Measurements from ENCODE around the gene FXYD7. TPM values are rescaled to one million over a fixed set of nuclear protein-coding genes. Genes with fewer than 3 reads are reported as not detected.
"Not testable (repeated sequence)": the region's sequence is repeated elsewhere in the genome, so short reads cannot be mapped to it uniquely, and the experiment has no call there.

Gene FXYD7
- polyA plus RNA-seq, 1 donor from 2014 or later = 35.7 TPM

DNA sequence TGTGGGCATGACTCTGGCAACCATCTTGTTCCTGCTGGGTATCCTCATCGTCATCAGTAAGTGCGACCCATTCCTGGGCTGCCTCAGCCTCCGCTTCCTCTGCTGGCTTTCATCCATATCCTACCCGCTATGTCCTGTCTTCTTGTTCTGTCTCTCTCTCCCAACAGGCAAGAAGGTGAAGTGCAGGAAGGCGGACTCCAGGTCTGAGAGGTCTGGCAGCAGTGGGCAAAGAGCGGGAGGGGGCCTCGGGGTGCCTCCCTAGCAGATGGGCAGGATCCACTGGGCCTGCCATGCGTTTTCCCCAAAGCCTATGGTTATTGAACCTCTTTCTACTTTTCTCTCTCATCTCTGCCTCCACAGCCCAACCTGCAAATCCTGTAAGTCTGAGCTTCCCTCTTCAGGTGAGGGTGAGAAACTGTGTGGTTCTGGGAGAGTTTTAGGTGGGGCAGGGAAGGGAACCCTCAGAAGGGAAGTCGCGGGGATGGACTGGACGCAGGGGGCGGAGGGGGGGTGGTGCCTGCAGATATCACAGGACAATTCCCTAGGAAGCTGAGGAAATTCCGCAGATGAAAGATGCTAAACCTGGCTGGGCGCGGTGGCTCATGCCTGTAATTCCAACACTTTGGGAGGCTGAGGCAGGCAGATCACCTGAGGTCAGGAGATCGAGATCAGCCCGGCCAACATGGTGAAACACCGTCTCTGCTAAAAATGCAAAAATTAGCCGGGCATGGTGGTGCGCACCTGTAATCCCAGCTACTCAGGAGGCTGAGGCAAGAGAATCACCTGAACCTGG is 8.4 kb downstream of the FXYD7 start:
- H3K9me2 ChIP-seq (ENCODE audit: insufficient read depth, low read length) = no peaks in the 10 kb centered on the region
- no peak overlapping the region for H3K4me2 ChIP-seq (ENCODE audit: low read length)
- H3K79me2 ChIP-seq (replicated peaks; ENCODE audit: insufficient read depth, low read length) = no peaks in the 10 kb centered on the region
- H2AFZ ChIP-seq (ENCODE audit: low read depth, low read length) = no peak overlapping the region
- peaks cover 34% of the 10 kb centered on the region for H3K27me3 ChIP-seq (ENCODE audit: insufficient read depth, low read depth, low read length)
- H3K27ac ChIP-seq (ENCODE audit: low read length) = no peak overlapping the region
- H3K9me3 ChIP-seq (ENCODE audit: low read length) = no peaks in the 10 kb centered on the region
- H3K36me3 ChIP-seq (ENCODE audit: insufficient read depth, low read length) = no peaks in the 10 kb centered on the region
- H3F3A ChIP-seq (ENCODE audit: insufficient read depth, low read length, poor library complexity, severe bottlenecking) = no peaks in the 10 kb centered on the region
- no peak overlapping the region for H3K9ac ChIP-seq (ENCODE audit: low read length)
- no peak for TF ChIP-seq TAF1 (IDR thresholded peaks at IDR 0.05; ENCODE audit: low read depth)
- TF ChIP-seq EZH2 (IDR thresholded peaks at IDR 0.05; ENCODE audit: borderline replicate concordance, insufficient read depth, low read length, poor library complexity, severe bottlenecking) = no peak
- TF ChIP-seq, protein P1, sequence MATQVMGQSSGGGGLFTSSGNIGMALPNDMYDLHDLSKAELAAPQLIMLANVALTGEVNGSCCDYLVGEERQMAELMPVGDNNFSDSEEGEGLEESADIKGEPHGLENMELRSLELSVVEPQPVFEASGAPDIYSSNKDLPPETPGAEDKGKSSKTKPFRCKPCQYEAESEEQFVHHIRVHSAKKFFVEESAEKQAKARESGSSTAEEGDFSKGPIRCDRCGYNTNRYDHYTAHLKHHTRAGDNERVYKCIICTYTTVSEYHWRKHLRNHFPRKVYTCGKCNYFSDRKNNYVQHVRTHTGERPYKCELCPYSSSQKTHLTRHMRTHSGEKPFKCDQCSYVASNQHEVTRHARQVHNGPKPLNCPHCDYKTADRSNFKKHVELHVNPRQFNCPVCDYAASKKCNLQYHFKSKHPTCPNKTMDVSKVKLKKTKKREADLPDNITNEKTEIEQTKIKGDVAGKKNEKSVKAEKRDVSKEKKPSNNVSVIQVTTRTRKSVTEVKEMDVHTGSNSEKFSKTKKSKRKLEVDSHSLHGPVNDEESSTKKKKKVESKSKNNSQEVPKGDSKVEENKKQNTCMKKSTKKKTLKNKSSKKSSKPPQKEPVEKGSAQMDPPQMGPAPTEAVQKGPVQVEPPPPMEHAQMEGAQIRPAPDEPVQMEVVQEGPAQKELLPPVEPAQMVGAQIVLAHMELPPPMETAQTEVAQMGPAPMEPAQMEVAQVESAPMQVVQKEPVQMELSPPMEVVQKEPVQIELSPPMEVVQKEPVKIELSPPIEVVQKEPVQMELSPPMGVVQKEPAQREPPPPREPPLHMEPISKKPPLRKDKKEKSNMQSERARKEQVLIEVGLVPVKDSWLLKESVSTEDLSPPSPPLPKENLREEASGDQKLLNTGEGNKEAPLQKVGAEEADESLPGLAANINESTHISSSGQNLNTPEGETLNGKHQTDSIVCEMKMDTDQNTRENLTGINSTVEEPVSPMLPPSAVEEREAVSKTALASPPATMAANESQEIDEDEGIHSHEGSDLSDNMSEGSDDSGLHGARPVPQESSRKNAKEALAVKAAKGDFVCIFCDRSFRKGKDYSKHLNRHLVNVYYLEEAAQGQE (IDR thresholded peaks at IDR 0.05; ENCODE audit: borderline replicate concordance) = no peak
- TF ChIP-seq, protein P2, sequence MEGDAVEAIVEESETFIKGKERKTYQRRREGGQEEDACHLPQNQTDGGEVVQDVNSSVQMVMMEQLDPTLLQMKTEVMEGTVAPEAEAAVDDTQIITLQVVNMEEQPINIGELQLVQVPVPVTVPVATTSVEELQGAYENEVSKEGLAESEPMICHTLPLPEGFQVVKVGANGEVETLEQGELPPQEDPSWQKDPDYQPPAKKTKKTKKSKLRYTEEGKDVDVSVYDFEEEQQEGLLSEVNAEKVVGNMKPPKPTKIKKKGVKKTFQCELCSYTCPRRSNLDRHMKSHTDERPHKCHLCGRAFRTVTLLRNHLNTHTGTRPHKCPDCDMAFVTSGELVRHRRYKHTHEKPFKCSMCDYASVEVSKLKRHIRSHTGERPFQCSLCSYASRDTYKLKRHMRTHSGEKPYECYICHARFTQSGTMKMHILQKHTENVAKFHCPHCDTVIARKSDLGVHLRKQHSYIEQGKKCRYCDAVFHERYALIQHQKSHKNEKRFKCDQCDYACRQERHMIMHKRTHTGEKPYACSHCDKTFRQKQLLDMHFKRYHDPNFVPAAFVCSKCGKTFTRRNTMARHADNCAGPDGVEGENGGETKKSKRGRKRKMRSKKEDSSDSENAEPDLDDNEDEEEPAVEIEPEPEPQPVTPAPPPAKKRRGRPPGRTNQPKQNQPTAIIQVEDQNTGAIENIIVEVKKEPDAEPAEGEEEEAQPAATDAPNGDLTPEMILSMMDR (IDR thresholded peaks at IDR 0.05; ENCODE audit: poor library complexity, severe bottlenecking) = no peak
- TF ChIP-seq RAD21 (conservative IDR thresholded peaks at IDR 0.05) = no peak
- TF ChIP-seq SMC3 (conservative IDR thresholded peaks at IDR 0.05; ENCODE audit: poor library complexity) = no peak
- H4K20me1 ChIP-seq (ENCODE audit: insufficient read depth) = no peaks in the 10 kb centered on the region
- H3K4me3 ChIP-seq (ENCODE audit: low read length) = no peak overlapping the region

DNA sequence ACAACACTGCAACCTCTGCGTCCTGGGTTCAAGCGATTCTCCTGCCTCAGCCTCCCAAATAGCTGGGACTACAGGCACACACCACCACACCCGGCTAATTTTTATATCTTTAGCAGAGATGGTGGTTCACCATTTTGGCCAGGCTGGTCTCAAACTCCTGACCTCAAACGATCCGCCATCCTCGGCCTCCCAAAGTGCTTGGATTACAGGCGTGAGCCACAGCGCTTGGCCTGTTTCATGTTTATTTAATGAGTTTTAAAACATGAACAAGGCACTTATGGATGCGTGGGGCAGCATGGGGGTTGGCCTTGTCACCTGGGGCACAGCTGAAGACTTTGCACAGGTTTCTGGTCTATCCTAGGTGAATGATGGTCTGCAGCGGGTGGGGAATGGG is 10.1 kb downstream of the FXYD7 start:
- not testable (repeated sequence) for H3K4me2 ChIP-seq (ENCODE audit: low read length); H3F3A ChIP-seq (ENCODE audit: insufficient read depth, low read length, poor library complexity, severe bottlenecking); H2AFZ ChIP-seq (ENCODE audit: low read depth, low read length); H3K36me3 ChIP-seq (ENCODE audit: insufficient read depth, low read length); H3K79me2 ChIP-seq (replicated peaks; ENCODE audit: insufficient read depth, low read length); H4K20me1 ChIP-seq (ENCODE audit: insufficient read depth); H3K27ac ChIP-seq (ENCODE audit: low read length); H3K4me3 ChIP-seq (ENCODE audit: low read length); H3K9ac ChIP-seq (ENCODE audit: low read length); H3K9me2 ChIP-seq (ENCODE audit: insufficient read depth, low read length); H3K9me3 ChIP-seq (ENCODE audit: low read length)
- H3K27me3 ChIP-seq (ENCODE audit: insufficient read depth, low read depth, low read length) = peaks cover 37% of the 10 kb centered on the region

Data from neural cell (in vitro differentiated cells).